RWPE1 (cell line): ENCODE results near the gene IPCEF1.
"Not testable (repeated sequence)": the region's sequence is repeated elsewhere in the genome, so short reads cannot be mapped to it uniquely, and the experiment has no call there.

Source experiments
- CTCF ChIA-PET: fragments of 350-600 bp; sonication (Branson Sonifier 250); formaldehyde crosslinking; extraction: SDS; loops from one replicate; lab custom pipeline; 2021; lab: Yijun Ruan, JAX
- POLR2A ChIA-PET: fragments of 400-600 bp; formaldehyde crosslinking; extraction: SDS; loops from one replicate; lab custom pipeline; 2020; ENCODE audit warnings: antibody characterized with exemption; ENCODE audit not compliant: low non-redundant PET; lab: Yijun Ruan, JAX
- DNase-seq: peaks from one replicate; pipeline ENCODE4 v3.0.0; 2012; ENCODE audit warnings: low spot score
- H3K27ac ChIP-seq: fragments of 450-650 bp; 2 replicates; pipeline ENCODE4 v1.5.1; 2017
- CTCF ChIP-seq: fragments of 450-650 bp; conservative IDR thresholded peaks from 2 replicates; pipeline ENCODE4 v1.5.1; 2017; ENCODE audit warnings: low read depth, mild to moderate bottlenecking

The IPCEF1 gene

GRCh38 chr6:154319231-154319858 is 37.3 kb downstream of the IPCEF1 start:
- ChIA-PET CTCF (no interaction called here), POLR2A (no interaction called here)
- DNase-seq, result no peak

GRCh38 chr6:154318721-154319120 is 37.9 kb downstream of the IPCEF1 start:
- no peak for DNase-seq
- ChIA-PET CTCF (no interaction called here), POLR2A (no interaction called here)
- no peak overlapping the region for H3K27ac ChIP-seq
- TF ChIP-seq CTCF, result no peak

More at GRCh38 chr6:154319231-154319858, 37.3 kb downstream of the IPCEF1 start:
- no peak for TF ChIP-seq CTCF
- H3K27ac ChIP-seq, result no peak overlapping the region

- ChIA-PET CTCF (interaction anchor here (0.7 kb wide), 1 partner anchor 210 kb away, joined by 6 read pairs; no protein-coding TSS in a partner anchor), POLR2A (no interaction called here)
- TF ChIP-seq CTCF, result no peak
- no peak for DNase-seq
- H3K27ac ChIP-seq, result no peak overlapping the region
Measured at GRCh38 chr6:154316131-154316530, 40.5 kb downstream of the IPCEF1 start.

- no peak for TF ChIP-seq CTCF
- no peak overlapping the region for H3K27ac ChIP-seq
- DNase-seq, result no peak
- ChIA-PET CTCF (no interaction called here), POLR2A (interaction anchor here (0.7 kb wide), 1 partner anchor 278 kb away, joined by 4 read pairs; no protein-coding TSS in a partner anchor)
Measured at GRCh38 chr6:154314084-154314483, 42.5 kb downstream of the IPCEF1 start.

GRCh38 chr6:154308986-154309385 is 47.6 kb downstream of the IPCEF1 start:
- no peak for DNase-seq
- no peak overlapping the region for H3K27ac ChIP-seq
- no peak for TF ChIP-seq CTCF
- ChIA-PET POLR2A (no interaction called here), CTCF (no interaction called here)

- ChIA-PET POLR2A (no interaction called here), CTCF (no interaction called here)
- TF ChIP-seq CTCF, result no peak
Measured at GRCh38 chr6:154307696-154308425, 48.7 kb downstream of the IPCEF1 start.

GRCh38 chr6:154307147-154307546 is 49.5 kb downstream of the IPCEF1 start:
- DNase-seq, POLR2A ChIA-PET, CTCF ChIA-PET, H3K27ac ChIP-seq: not testable (repeated sequence)

More at GRCh38 chr6:154307696-154308425, 48.7 kb downstream of the IPCEF1 start:
- no peak overlapping the region for H3K27ac ChIP-seq
- no peak for DNase-seq
